GM21423 (cell line): Measurements from ENCODE around the gene LRRC3C.
"Not testable (repeated sequence)": the region's sequence is repeated elsewhere in the genome, so short reads cannot be mapped to it uniquely, and the experiment has no call there.

Experiments used
- ATAC-seq: cut with Tn5 transposase; IDR thresholded peaks from one replicate; pipeline ENCODE4 v1.9.1; 2021; ENCODE audit warnings: mild to moderate bottlenecking, moderate library complexity; ENCODE audit not compliant: unreplicated experiment

Gene LRRC3C

GRCh38 chr17:39927101-39927928 is at the start of gene LRRC3C, which contains the start of gene ORMDL3:
TSS of gene LRRC3C (plus strand) at chr17:39927732. CDS start at chr17:39941524, 13,792 bp downstream.
TSS of gene ORMDL3 (minus strand) at chr17:39927601. CDS start at chr17:39924203, 3,398 bp downstream.
- ATAC-seq, result peak; percentile 81

- not testable (repeated sequence) for ATAC-seq
Observed at GRCh38 chr17:39886102-39886501, 41.4 kb upstream of the LRRC3C start.

GRCh38 chr17:39887078-39887477 is 40.5 kb upstream of the LRRC3C start:
- ATAC-seq, result no peak

GRCh38 chr17:39889200-39889599 is 38.3 kb upstream of the LRRC3C start:
- ATAC-seq, result no peak

- no peak for ATAC-seq
Observed at GRCh38 chr17:39894681-39895376, 32.7 kb upstream of the LRRC3C start.

GRCh38 chr17:39898088-39898487 is 29.4 kb upstream of the LRRC3C start:
- no peak for ATAC-seq

GRCh38 chr17:39899215-39899614 is 28.3 kb upstream of the LRRC3C start:
- no peak for ATAC-seq

GRCh38 chr17:39902027-39902426 is 25.5 kb upstream of the LRRC3C start:
- not testable (repeated sequence) for ATAC-seq

GRCh38 chr17:39903158-39903884 is 24.2 kb upstream of the LRRC3C start:
- no peak for ATAC-seq

GRCh38 chr17:39904990-39905288 is 22.6 kb upstream of the LRRC3C start:
- no peak for ATAC-seq

- ATAC-seq, result no peak
Observed at GRCh38 chr17:39908789-39909352, 18.7 kb upstream of the LRRC3C start.

- ATAC-seq, result no peak
Observed at GRCh38 chr17:39913989-39914388, 13.5 kb upstream of the LRRC3C start.

GRCh38 chr17:39915559-39915958 is 12.0 kb upstream of the LRRC3C start:
- no peak for ATAC-seq

GRCh38 chr17:39916918-39917317 is 10.6 kb upstream of the LRRC3C start:
- ATAC-seq, result no peak

GRCh38 chr17:39919087-39919683 is 8.3 kb upstream of the LRRC3C start:
- no peak for ATAC-seq

GRCh38 chr17:39920218-39921210 is 7.0 kb upstream of the LRRC3C start:
- no peak for ATAC-seq

- ATAC-seq, result no peak
Observed at GRCh38 chr17:39921323-39921722, 6.2 kb upstream of the LRRC3C start.

GRCh38 chr17:39922006-39922405 is 5.5 kb upstream of the LRRC3C start:
- ATAC-seq, result no peak

- ATAC-seq, result no peak
Observed at GRCh38 chr17:39923230-39923629, 4.3 kb upstream of the LRRC3C start.
